A673 (cell line): ENCODE data around the gene SMURF1.

ENCODE experiments used
- CTCF ChIP-seq: fragments of 300-800, 200-600 bp; sonication (generic); conservative IDR thresholded peaks from 2 replicates; pipeline ENCODE4 v1.5.1; 2017; ENCODE audit warnings: low read depth, mild to moderate bottlenecking, antibody characterized with exemption, low read length, moderate library complexity, mixed read lengths
- EZH2 ChIP-seq: fragments of 200-600 bp; sonication (generic); IDR thresholded peaks from 2 replicates; pipeline ENCODE4 v1.6.1; 2017; ENCODE audit warnings: borderline replicate concordance, low read depth, mild to moderate bottlenecking, mixed read lengths, antibody characterized with exemption, low read length; ENCODE audit not compliant: poor library complexity, severe bottlenecking

DNA sequence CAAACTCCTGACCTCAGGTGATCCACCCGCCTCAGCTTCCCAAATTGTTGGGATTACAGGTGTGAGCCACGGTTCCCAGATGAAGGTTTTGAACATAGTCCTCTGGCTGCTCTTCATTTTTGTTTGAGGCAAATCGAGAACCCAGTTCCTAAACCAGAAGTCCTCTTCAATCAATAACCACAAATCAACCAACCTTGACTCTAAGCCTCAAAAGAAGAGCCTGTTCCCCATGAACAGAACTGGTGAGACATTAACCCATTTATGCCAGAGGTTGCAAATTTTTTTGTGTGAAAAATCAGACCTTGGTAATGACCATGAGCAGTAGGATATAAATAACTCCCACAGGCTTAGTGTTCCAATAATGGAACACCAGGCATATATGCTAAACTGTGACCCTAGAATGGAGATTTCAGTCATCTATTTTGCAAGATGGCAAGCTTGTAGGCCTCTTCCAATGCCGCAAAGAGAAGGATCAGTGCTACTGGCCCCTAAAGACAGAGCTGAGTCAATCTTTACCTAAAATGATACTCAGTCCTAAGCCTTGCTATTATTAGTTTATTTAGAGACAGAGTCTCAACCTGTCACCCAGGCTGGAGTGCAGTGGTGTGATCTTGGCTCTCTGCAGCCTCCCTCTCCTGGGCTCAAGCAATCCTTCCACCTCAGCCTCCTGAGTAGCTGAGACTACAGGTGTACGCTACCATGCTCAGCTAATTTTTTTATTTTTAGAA, 48.1 kb upstream of the SMURF1 start:
- no peak for TF ChIP-seq CTCF
- TF ChIP-seq EZH2 = no peak
